ENCODE data around the gene BTD.

- no peak for TF ChIP-seq CTCF (IDR thresholded peaks at IDR 0.05; ENCODE audit: extremely low read depth in 1 of 2, insufficient read depth in 1 of 2, low read depth in 1 of 2, low read length in 2 of 2)
- no peak for TF ChIP-seq EZH2 (IDR thresholded peaks at IDR 0.05; ENCODE audit: borderline replicate concordance, low read depth, low read length, severe bottlenecking)
Observed at GRCh38 chr3:15632212-15632580, 30.7 kb downstream of the BTD start.

All from endothelial cell of umbilical vein (primary cell).